Keratinocyte (primary cell): Measurements from ENCODE around the gene ANGPTL4. TPM values are rescaled to one million over a fixed set of nuclear protein-coding genes. Genes with fewer than 3 reads are reported as not detected.

Experiments
- DNase-seq: peaks from one replicate; pipeline ENCODE4 v3.0.0-alpha.2; 2011; ENCODE audit warnings: low read depth, missing footprints, low spot score
- FAIRE-seq: peaks from 2 replicates; lab custom pipeline; 2011; peaks lifted over from hg19 to GRCh38; lab: Jason Lieb, UNC
- H2AFZ ChIP-seq: 2 replicates; pipeline ENCODE4 v1.6.0; 2012; ENCODE audit warnings: low read length, control low read depth, inconsistent platforms; ENCODE audit not compliant: control insufficient read depth
- H3K27ac ChIP-seq: 2 replicates; pipeline ENCODE4 v1.5.1; 2011; ENCODE audit warnings: low read length; ENCODE audit not compliant: control insufficient read depth, insufficient read depth
- H3K27me3 ChIP-seq: 3 replicates; pipeline ENCODE4 v1.6.0; 2011; ENCODE audit warnings: low read length; ENCODE audit not compliant: control insufficient read depth, insufficient read depth; ENCODE audit errors: extremely low read depth
- H3K36me3 ChIP-seq, 2 experiments: 2 replicates in 1 of 2; 3 replicates in 1 of 2; pipeline ENCODE4 v1.5.1; 2011; ENCODE audit warnings: low read length in 2 of 2, mild to moderate bottlenecking in 1 of 2; ENCODE audit not compliant: control insufficient read depth in 2 of 2, insufficient read depth in 2 of 2; ENCODE audit errors: extremely low read depth in 1 of 2
- H3K4me1 ChIP-seq: 3 replicates; pipeline ENCODE4 v1.5.1; 2011; ENCODE audit warnings: low read length; ENCODE audit not compliant: control insufficient read depth, insufficient read depth; ENCODE audit errors: extremely low read depth
- H3K4me2 ChIP-seq: 3 replicates; pipeline ENCODE4 v1.6.0; 2011; ENCODE audit warnings: low read depth, low read length; ENCODE audit not compliant: control insufficient read depth, insufficient read depth; ENCODE audit errors: extremely low read depth
- H3K4me3 ChIP-seq, 3 experiments: fragments of 200-600 bp in 1 of 3; sonication (generic) in 1 of 3; 2 replicates in 2 of 3; 3 replicates in 1 of 3; pipeline ENCODE4 v1.5.1; 2011 to 2016; ENCODE audit warnings: low read length in 3 of 3, mild to moderate bottlenecking in 3 of 3, control low read depth in 2 of 3, inconsistent platforms in 1 of 3, low read depth in 1 of 3, mixed read lengths in 1 of 3, mixed run types in 1 of 3, moderate library complexity in 1 of 3; ENCODE audit not compliant: control insufficient read depth in 2 of 3, insufficient read depth in 2 of 3; ENCODE audit errors: extremely low read depth in 1 of 3
- H3K79me2 ChIP-seq: 2 replicates; pipeline ENCODE4 v1.6.0; 2012; ENCODE audit warnings: low read length; ENCODE audit not compliant: control insufficient read depth, insufficient read depth
- H3K9ac ChIP-seq: 3 replicates; pipeline ENCODE4 v1.6.0; 2011; ENCODE audit warnings: low read length; ENCODE audit not compliant: control insufficient read depth, insufficient read depth; ENCODE audit errors: extremely low read depth
- H3K9me1 ChIP-seq: 3 replicates; pipeline ENCODE4 v1.6.0; 2011; ENCODE audit warnings: low read length; ENCODE audit not compliant: control insufficient read depth, insufficient read depth; ENCODE audit errors: extremely low read depth
- H3K9me3 ChIP-seq: 2 replicates; pipeline ENCODE4 v1.5.1; 2012; ENCODE audit warnings: low read depth, low read length; ENCODE audit not compliant: control insufficient read depth
- H4K20me1 ChIP-seq: 3 replicates; pipeline ENCODE4 v1.6.0; 2011; ENCODE audit warnings: low read length; ENCODE audit not compliant: control insufficient read depth, insufficient read depth; ENCODE audit errors: extremely low read depth
- EZH2 ChIP-seq: IDR thresholded peaks from one replicate; pipeline ENCODE4 v1.6.1; 2012; ENCODE audit warnings: inconsistent platforms, mild to moderate bottlenecking, low read length, moderate library complexity
- dilution Hi-C: fragments of 300-500 bp; cut with MboI; formaldehyde crosslinking; loops from one replicate; pipeline ENCODE4 v1.7.0; 2020; ENCODE audit warnings: low sequenced_read_pairs; ENCODE audit not compliant: extremely low pct_ligation_motif_present
- polyA plus RNA-seq, 5 experiments: library from polyadenylated mRNA; depleted of rRNA in 3 of 5; stranded (reverse) in 3 of 5; stranded (forward) in 1 of 5; unstranded in 1 of 5; fragments of >200 nt; gene quantifications; 1 replicate in 1 of 5; 2 replicates in 3 of 5; 3 replicates in 1 of 5; pipeline versions ENCODE4 v1.2.1 to v1.2.3, GENCODE V29; 2011 to 2012; ENCODE audit warnings: missing spikeins in 2 of 5, low read depth in 1 of 5, low replicate concordance in 1 of 5
- TF ChIP-seq, protein P1 (sequence below), 3 experiments: IDR thresholded peaks in 1 of 3; conservative IDR thresholded peaks in 1 of 3; optimal IDR thresholded peaks in 1 of 3; 2 replicates in 2 of 3; 3 replicates in 1 of 3; pipeline versions ENCODE3 to v1.5.1; 2011; ENCODE audit warnings: low read length in 3 of 3, mild to moderate bottlenecking in 3 of 3, moderate library complexity in 2 of 3, control low read depth in 1 of 3, inconsistent platforms in 1 of 3; ENCODE audit not compliant: insufficient read depth in 2 of 3; ENCODE audit errors: extremely low read depth in 1 of 3

The ANGPTL4 gene
- polyA plus RNA-seq, 1 donor (not counting 4 experiments of a cell fraction or from before 2014, with no cell fraction given) = 102 TPM

DNA sequence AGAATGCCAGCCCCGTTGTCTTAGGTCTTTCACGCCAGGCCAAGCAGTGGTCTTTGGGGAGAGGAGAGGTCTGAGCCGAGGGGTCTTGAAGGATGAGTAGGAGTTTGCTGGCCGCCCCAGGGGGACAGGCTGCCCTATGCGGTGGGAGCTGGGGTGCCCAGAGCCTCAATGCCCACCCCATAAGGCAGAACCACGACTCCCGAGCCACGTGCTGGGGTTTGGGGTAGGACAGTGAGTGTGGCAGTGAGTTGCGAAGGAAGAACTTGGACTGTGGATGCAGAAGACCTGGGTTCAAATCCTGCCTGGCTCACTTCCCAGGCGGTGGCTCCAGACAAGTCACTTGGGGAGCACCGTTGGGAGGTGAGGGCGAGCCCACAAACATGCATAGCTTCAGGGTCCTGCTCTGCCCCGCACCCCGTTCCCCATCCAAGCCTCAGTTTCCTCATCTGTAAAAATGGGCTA lies 31.7 kb downstream of the ANGPTL4 start:
- no peak for FAIRE-seq
- H3K27me3 ChIP-seq = no peaks in the 10 kb centered on the region
- peaks cover 0 to 9% of the 10 kb centered on the region in 2 experiments for H3K36me3 ChIP-seq
- peaks cover 10% of the 10 kb centered on the region for H3K9me1 ChIP-seq
- dilution Hi-C loops = no loop called here
- no peak overlapping the region for H3K9ac ChIP-seq
- TF ChIP-seq, protein P1, sequence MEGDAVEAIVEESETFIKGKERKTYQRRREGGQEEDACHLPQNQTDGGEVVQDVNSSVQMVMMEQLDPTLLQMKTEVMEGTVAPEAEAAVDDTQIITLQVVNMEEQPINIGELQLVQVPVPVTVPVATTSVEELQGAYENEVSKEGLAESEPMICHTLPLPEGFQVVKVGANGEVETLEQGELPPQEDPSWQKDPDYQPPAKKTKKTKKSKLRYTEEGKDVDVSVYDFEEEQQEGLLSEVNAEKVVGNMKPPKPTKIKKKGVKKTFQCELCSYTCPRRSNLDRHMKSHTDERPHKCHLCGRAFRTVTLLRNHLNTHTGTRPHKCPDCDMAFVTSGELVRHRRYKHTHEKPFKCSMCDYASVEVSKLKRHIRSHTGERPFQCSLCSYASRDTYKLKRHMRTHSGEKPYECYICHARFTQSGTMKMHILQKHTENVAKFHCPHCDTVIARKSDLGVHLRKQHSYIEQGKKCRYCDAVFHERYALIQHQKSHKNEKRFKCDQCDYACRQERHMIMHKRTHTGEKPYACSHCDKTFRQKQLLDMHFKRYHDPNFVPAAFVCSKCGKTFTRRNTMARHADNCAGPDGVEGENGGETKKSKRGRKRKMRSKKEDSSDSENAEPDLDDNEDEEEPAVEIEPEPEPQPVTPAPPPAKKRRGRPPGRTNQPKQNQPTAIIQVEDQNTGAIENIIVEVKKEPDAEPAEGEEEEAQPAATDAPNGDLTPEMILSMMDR (optimal IDR thresholded peaks at IDR 0.05 in 1 of 3, IDR thresholded peaks at IDR 0.05 in 1 of 3, conservative IDR thresholded peaks at IDR 0.05 in 1 of 3; ENCODE audit: extremely low read depth in 1 of 3, insufficient read depth in 2 of 3, low read length in 3 of 3) = no peak
- TF ChIP-seq EZH2 = no peak
- H3K4me1 ChIP-seq = peaks cover 34% of the 10 kb centered on the region
- H3K4me3 ChIP-seq = no peak overlapping the region
- H3K79me2 ChIP-seq = peaks cover 61% of the 10 kb centered on the region
- no peak overlapping the region for H3K4me2 ChIP-seq
- peaks cover 5% of the 10 kb centered on the region for H4K20me1 ChIP-seq
- no peak overlapping the region for H2AFZ ChIP-seq
- H3K27ac ChIP-seq = no peak overlapping the region
- no peak for DNase-seq
- H3K9me3 ChIP-seq = no peaks in the 10 kb centered on the region

DNA sequence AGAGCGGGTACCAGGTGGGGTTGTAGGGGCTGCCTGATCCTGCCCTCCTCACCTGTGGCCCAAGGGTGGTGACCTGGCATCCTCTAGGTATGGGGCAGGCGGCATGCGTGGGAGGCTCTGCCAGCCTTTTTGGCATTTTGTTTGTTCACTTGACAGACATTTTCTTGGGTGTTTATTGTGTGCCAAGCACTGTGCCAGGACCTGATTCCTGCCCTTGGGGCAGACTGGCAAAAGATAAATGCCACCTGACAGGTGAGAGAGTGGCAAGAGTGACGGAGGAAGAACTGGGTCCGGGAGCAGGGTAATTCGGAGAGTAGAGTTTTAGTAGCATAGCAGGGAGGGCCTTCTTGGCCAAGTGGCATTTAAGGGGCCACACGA lies 32.2 kb downstream of the ANGPTL4 start:
- dilution Hi-C loops = no loop called here
- Histone ChIP-seq H3K9me1 (peaks cover 9% of the 10 kb centered on the region), H3K9me3 (no peaks in the 10 kb centered on the region), H3K27me3 (no peaks in the 10 kb centered on the region), H2AFZ (no peak overlapping the region), H3K4me3 (no peak overlapping the region), H3K79me2 (peaks cover 57% of the 10 kb centered on the region), H3K4me2 (no peak overlapping the region), H3K36me3 (peaks cover 0 to 9% of the 10 kb centered on the region in 2 experiments), H3K4me1 (peaks cover 32% of the 10 kb centered on the region), H4K20me1 (peaks cover 5% of the 10 kb centered on the region), H3K27ac (no peak overlapping the region), H3K9ac (no peak overlapping the region)
- TF ChIP-seq, protein P1 (optimal IDR thresholded peaks at IDR 0.05 in 1 of 3, IDR thresholded peaks at IDR 0.05 in 1 of 3, conservative IDR thresholded peaks at IDR 0.05 in 1 of 3; ENCODE audit: extremely low read depth in 1 of 3, insufficient read depth in 2 of 3, low read length in 3 of 3) = no peak
- no peak for TF ChIP-seq EZH2
- FAIRE-seq (no peak), DNase-seq (no peak)
